Neuron (in vitro differentiated cells): ENCODE measurements around the gene KLHL20.
"Not testable (repeated sequence)": the region's sequence is repeated elsewhere in the genome, so short reads cannot be mapped to it uniquely, and the experiment has no call there.

Source experiments
- H2AFZ ChIP-seq: one replicate; pipeline ENCODE4 v1.6.1; 2013; ENCODE audit warnings: low read depth, mild to moderate bottlenecking, inconsistent platforms, low read length, moderate library complexity
- H3K27me3 ChIP-seq: one replicate; pipeline ENCODE4 v1.6.1; 2013; ENCODE audit warnings: low read length; ENCODE audit not compliant: insufficient read depth
- H3K36me3 ChIP-seq: one replicate; pipeline ENCODE4 v1.6.1; 2013; ENCODE audit warnings: low read length; ENCODE audit not compliant: insufficient read depth
- H3K4me1 ChIP-seq: one replicate; pipeline ENCODE4 v1.6.1; 2013; ENCODE audit warnings: low read length; ENCODE audit not compliant: insufficient read depth
- H3K4me3 ChIP-seq: 2 replicates; pipeline ENCODE4 v1.5.1; 2013; ENCODE audit warnings: mild to moderate bottlenecking, low read length, moderate library complexity
- H3K9me3 ChIP-seq: one replicate; pipeline ENCODE4 v1.6.1; 2013; ENCODE audit warnings: low read length

KLHL20 gene, protein sequence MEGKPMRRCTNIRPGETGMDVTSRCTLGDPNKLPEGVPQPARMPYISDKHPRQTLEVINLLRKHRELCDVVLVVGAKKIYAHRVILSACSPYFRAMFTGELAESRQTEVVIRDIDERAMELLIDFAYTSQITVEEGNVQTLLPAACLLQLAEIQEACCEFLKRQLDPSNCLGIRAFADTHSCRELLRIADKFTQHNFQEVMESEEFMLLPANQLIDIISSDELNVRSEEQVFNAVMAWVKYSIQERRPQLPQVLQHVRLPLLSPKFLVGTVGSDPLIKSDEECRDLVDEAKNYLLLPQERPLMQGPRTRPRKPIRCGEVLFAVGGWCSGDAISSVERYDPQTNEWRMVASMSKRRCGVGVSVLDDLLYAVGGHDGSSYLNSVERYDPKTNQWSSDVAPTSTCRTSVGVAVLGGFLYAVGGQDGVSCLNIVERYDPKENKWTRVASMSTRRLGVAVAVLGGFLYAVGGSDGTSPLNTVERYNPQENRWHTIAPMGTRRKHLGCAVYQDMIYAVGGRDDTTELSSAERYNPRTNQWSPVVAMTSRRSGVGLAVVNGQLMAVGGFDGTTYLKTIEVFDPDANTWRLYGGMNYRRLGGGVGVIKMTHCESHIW

GRCh38 chr1:173714759-173715537 is at the start of gene KLHL20:
Gene KLHL20, plus strand, starts transcription at chr1:173714981. Its CDS starts 1,063 bp downstream, at chr1:173716044.
- Histone ChIP-seq H3K4me1 (peaks cover 9% of the 10 kb centered on the region), H3K9me3 (no peaks in the 10 kb centered on the region), H3K36me3 (peaks cover 5% of the 10 kb centered on the region), H2AFZ (peak within 1 kb of the TSS; percentile 95), H3K27me3 (peaks cover 2% of the 10 kb centered on the region), H3K4me3 (peak within 1 kb of the TSS; percentile 78)

DNA sequence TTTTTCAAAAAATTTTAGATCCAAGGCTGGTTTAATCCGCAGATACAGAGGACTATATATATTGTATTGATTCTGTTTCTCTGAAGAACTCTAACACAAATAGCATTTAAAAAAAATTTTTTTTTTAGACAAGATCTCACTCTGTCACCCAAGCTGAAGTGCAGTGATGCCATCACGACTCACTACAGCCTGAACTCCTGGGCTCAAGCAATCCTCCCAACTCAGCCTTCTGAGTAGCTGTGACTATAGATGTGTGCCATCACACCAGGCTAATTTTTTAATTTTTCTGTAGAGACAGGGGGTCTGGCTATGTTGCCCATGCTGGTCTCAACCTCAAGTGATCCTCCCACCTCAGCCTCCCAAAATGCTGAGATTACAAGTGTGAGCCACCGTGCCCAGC is 48.1 kb upstream of the KLHL20 start:
- Histone ChIP-seq H3K9me3 (no peaks in the 10 kb centered on the region), H3K27me3 (no peaks in the 10 kb centered on the region), H3K4me1 (peaks cover 17% of the 10 kb centered on the region), H3K36me3 (no peaks in the 10 kb centered on the region), H2AFZ (no peak overlapping the region), H3K4me3 (no peak overlapping the region)

GRCh38 chr1:173669491-173669941 is 45.3 kb upstream of the KLHL20 start, which contains the start of gene ANKRD45:
Gene ANKRD45, minus strand, starts transcription at chr1:173669851. Its CDS starts 10,433 bp downstream, at chr1:173659418.
- Histone ChIP-seq H3K27me3 (no peaks in the 10 kb centered on the region), H3K9me3 (no peaks in the 10 kb centered on the region), H3K36me3 (no peaks in the 10 kb centered on the region), H3K4me1 (peaks cover 17% of the 10 kb centered on the region), H3K4me3 (peak within 1 kb of the TSS; percentile 71), H2AFZ (peak within 1 kb of the TSS; percentile 96)

GRCh38 chr1:173674496-173674895 is 40.3 kb upstream of the KLHL20 start:
- not testable (repeated sequence) for H3K9me3 ChIP-seq

DNA sequence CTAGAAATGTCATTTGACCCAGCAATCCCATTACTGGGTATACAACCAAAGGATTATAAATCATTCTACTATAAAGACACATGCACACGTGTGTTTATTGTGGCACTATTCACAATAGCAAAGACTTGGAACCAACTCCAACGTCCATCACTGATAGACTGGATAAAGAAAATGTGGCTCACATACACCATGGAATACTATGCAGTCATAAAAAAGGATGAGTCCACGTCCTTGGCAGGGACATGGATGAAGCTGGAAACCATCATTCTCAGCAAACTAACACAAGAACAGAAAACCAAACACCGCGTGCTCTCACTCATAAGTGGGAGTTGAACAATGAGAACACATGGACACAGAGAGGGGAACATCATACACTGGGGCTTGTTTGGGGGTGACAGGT is 34.6 kb upstream of the KLHL20 start:
- not testable (repeated sequence) for H3K4me1 ChIP-seq, H3K4me3 ChIP-seq, H3K9me3 ChIP-seq, H2AFZ ChIP-seq, H3K27me3 ChIP-seq, H3K36me3 ChIP-seq

More at GRCh38 chr1:173674496-173674895, 40.3 kb upstream of the KLHL20 start:
- H2AFZ ChIP-seq, H3K4me3 ChIP-seq, H3K36me3 ChIP-seq, H3K27me3 ChIP-seq, H3K4me1 ChIP-seq: not testable (repeated sequence)

DNA sequence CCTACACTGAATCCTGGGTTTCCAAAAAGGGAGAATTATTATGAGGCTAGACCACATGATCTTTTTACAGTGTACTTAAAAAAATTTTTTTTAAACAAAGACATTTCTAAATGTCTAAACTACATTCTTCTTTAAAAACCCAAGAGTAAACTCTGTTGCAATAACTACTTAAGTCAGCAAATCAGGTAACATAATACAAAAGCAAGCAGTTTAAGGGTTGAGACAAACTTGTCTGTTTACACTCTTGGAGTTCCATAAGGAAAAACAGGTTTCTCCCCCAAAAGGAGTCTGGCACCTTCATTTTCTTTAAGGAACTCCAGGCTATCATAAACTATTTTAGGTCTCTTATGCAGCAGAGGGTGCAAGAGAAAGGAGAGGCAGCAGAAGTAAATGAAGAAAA is 32.6 kb upstream of the KLHL20 start:
- Histone ChIP-seq H3K36me3 (no peaks in the 10 kb centered on the region), H3K4me1 (no peaks in the 10 kb centered on the region)

GRCh38 chr1:173683838-173684237 is 30.9 kb upstream of the KLHL20 start:
- not testable (repeated sequence) for H3K36me3 ChIP-seq, H3K27me3 ChIP-seq

More for the DNA sequence above, 32.6 kb upstream of the KLHL20 start:
- Histone ChIP-seq H2AFZ (no peak overlapping the region), H3K9me3 (no peaks in the 10 kb centered on the region), H3K4me3 (no peak overlapping the region), H3K27me3 (no peaks in the 10 kb centered on the region)

DNA sequence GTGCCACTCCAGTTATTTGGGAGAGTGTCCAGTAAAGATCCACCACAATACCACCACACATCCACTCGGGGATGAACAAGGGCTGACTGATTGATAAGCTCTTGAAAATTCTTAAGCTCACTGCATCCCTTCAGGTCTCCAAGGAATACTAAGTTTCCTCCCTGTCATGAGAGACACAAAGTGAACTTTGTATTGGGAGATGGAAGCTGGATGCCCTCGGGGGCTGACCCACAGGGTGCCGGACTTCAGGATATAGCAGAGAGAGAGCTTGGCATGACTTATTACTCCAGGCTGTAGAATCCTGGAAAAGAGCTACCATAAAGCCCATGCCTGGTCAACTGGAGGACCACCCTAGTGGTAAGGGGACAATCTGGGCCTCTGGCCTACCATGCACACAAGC is 29.7 kb upstream of the KLHL20 start:
- not testable (repeated sequence) for H3K4me1 ChIP-seq, H3K9me3 ChIP-seq, H3K36me3 ChIP-seq, H2AFZ ChIP-seq, H3K27me3 ChIP-seq, H3K4me3 ChIP-seq

More at GRCh38 chr1:173683838-173684237, 30.9 kb upstream of the KLHL20 start:
- H3K4me1 ChIP-seq, H2AFZ ChIP-seq, H3K4me3 ChIP-seq, H3K9me3 ChIP-seq: not testable (repeated sequence)

GRCh38 chr1:173688300-173688699 is 26.5 kb upstream of the KLHL20 start:
- Histone ChIP-seq H2AFZ (no peak overlapping the region), H3K4me3 (no peak overlapping the region), H3K4me1 (no peaks in the 10 kb centered on the region), H3K36me3 (no peaks in the 10 kb centered on the region), H3K9me3 (no peaks in the 10 kb centered on the region), H3K27me3 (no peaks in the 10 kb centered on the region)

DNA sequence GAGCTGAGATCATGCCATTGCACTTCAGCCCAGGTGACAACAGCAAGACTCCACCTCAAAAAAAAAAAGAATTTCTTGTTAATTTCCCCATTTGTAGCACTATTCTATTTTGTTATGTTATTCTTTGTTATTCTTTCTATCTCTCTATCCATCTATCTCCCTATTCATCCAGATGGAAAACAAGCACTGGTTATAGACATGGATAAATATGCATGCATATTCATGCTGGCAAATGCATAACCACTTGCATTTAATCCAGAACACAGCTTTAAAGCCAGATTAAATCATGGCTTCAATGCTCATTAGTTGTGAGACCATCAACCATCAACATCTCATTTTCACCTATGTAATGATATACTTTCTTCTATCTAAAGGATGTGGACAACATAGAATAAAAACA is 21.5 kb upstream of the KLHL20 start:
- no peaks in the 10 kb centered on the region for H3K27me3 ChIP-seq
- no peaks in the 10 kb centered on the region for H3K4me1 ChIP-seq
- H3K4me3 ChIP-seq, result no peak overlapping the region
- H3K9me3 ChIP-seq, result no peaks in the 10 kb centered on the region
- H3K36me3 ChIP-seq, result no peaks in the 10 kb centered on the region
- H2AFZ ChIP-seq, result no peak overlapping the region

DNA sequence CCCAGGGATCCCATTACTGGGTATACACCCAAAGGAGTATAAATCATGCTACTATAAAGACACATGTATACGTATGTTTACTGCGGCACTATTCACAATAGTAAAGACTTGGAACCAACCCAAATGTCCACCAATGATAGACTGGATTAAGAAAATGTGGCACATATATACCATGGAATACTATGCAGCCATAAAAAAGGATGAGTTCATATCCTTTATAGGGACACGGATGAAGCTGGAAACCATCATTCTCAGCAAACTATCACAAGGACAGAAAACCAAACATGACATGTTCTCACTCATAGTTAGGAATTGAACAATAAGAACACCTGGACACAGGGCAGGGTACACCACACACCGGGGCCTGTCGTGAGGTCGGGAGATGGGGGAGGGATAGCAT is 13.5 kb upstream of the KLHL20 start:
- H3K9me3 ChIP-seq, H2AFZ ChIP-seq, H3K27me3 ChIP-seq: not testable (repeated sequence)

DNA sequence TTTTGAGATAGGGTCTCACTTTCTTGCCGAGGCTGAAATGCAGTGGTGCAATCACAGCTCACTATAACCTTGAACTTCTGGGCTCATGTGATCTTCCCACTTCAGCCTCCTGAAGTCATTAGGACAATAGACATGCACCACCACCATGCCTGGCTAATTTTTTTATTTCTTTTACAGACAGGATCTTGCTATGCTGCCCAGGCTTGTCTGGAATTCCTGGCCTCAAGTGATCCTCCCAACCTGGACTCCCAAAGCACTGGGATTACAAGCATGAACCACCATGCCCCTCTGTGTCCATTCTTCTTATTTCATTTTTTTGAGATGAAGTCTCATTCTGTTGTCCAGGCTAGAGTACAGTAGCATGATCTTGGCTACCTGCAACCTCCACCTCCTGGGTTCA is 12.0 kb upstream of the KLHL20 start:
- no peaks in the 10 kb centered on the region for H3K36me3 ChIP-seq
- no peaks in the 10 kb centered on the region for H3K4me1 ChIP-seq
- H3K9me3 ChIP-seq, result no peaks in the 10 kb centered on the region
- no peak overlapping the region for H2AFZ ChIP-seq
- no peaks in the 10 kb centered on the region for H3K27me3 ChIP-seq
- no peak overlapping the region for H3K4me3 ChIP-seq

More for the DNA sequence above, 13.5 kb upstream of the KLHL20 start:
- not testable (repeated sequence) for H3K36me3 ChIP-seq, H3K4me3 ChIP-seq, H3K4me1 ChIP-seq

DNA sequence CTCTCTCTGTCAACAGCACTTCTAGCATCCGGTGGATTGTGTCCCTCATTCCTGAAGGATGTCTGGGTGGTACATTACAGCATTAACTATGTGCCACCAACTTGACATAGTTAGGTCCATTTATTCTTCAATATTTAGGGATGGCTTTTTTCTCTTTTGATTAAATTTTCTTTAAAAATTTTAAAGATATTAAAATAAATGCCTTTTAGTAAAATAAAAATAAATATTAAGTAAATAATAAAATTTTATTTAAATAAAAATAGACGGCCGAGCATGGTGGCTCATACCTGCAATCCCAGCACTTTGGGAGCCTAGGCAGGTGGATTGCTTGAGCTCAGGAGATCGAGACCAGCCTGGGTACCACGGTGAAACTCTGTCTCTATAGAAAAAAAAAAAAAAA is 9.7 kb upstream of the KLHL20 start:
- Histone ChIP-seq H3K4me3 (no peak overlapping the region), H3K36me3 (no peaks in the 10 kb centered on the region), H3K27me3 (no peaks in the 10 kb centered on the region), H2AFZ (no peak overlapping the region), H3K4me1 (no peaks in the 10 kb centered on the region), H3K9me3 (no peaks in the 10 kb centered on the region)
